ENCODE measurements around the gene HSD17B2. TPM values are rescaled to one million over a fixed set of nuclear protein-coding genes. Genes with fewer than 3 reads are reported as not detected.

HSD17B2 gene
- total RNA-seq, 2 experiments from 2014 or later, result not detected

GRCh38 chr16:82050909-82051357, 15.9 kb downstream of the HSD17B2 start:
- no peaks in the 10 kb centered on the region for H3K9me3 Mint-ChIP-seq
- no peaks in the 10 kb centered on the region for H3K4me1 Mint-ChIP-seq
- no peak overlapping the region for H3K4me3 Mint-ChIP-seq
- no peak for DNase-seq
- no peaks in the 10 kb centered on the region for H3K36me3 Mint-ChIP-seq
- H3K27me3 Mint-ChIP-seq, result peaks cover 9% of the 10 kb centered on the region
- no peak overlapping the region for H3K27ac Mint-ChIP-seq

GRCh38 chr16:82051656-82052055, 16.6 kb downstream of the HSD17B2 start:
- no peak overlapping the region for H3K4me3 Mint-ChIP-seq
- DNase-seq, result no peak
- peaks cover 9% of the 10 kb centered on the region for H3K27me3 Mint-ChIP-seq
- H3K27ac Mint-ChIP-seq, result no peak overlapping the region
- no peaks in the 10 kb centered on the region for H3K4me1 Mint-ChIP-seq
- no peaks in the 10 kb centered on the region for H3K36me3 Mint-ChIP-seq
- H3K9me3 Mint-ChIP-seq, result no peaks in the 10 kb centered on the region

DNA sequence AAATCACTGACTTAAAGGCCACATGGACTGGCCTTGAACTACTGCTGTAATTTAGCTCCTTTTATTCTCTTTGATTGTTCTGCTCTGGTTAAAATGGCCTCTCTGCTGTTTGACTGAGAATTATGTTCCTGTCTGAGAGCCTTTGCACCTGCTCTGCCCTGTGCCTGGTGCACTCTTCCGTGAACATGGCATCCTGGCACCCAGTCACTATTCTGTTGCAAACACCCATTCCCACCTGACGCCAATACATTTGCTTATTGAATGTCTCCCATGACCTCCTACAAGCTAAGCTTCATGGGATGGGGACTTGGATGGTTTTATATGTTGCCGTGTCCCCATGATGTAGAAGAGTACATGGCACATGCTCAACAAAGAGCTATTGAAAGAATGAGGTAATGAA, 20.1 kb downstream of the HSD17B2 start:
- DNase-seq, result no peak
- H3K27ac Mint-ChIP-seq, result no peak overlapping the region
- H3K27me3 Mint-ChIP-seq, result peaks cover 6% of the 10 kb centered on the region
- H3K36me3 Mint-ChIP-seq, result no peaks in the 10 kb centered on the region
- no peaks in the 10 kb centered on the region for H3K4me1 Mint-ChIP-seq
- H3K4me3 Mint-ChIP-seq, result no peak overlapping the region
- no peaks in the 10 kb centered on the region for H3K9me3 Mint-ChIP-seq

DNA sequence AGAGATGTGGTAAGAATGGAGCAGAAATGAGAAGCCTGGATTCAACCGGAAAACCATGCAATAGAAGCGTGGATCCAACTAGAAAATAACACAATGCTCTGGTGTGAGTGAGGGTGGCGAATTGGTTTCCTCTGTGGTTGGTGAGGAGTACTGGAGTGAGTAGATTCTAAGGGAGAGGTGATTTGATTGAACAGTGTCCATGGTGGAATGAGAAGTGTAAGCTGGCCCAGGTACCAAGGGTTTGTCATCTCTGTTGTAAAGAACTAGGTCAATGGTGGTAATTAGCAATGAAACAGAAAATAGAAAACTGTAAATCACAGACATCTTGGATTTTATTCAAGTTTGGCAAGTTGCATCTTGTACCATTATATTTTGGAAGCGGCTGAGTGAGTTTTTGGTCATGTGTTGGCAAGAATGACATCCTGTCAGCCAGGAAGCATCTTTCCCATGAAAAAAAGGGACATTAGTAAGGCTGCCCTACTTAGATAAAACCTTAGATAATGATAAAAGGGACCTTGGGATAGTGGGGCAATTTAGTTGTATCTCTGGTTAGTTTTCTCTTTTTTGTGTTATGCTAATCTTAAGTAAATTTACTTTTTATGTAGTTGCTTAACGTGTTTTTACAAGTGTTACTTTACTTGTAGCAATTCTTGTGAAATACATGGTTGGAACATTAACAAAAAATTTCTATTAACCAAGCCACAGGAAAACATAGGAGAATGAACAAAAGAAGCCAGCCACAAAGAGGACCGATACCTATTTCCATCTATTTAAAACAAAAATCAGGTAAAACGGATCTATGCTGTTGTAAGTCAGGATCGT, 20.9 kb downstream of the HSD17B2 start:
- H3K9me3 Mint-ChIP-seq, result no peaks in the 10 kb centered on the region
- H3K27ac Mint-ChIP-seq, result no peak overlapping the region
- H3K4me3 Mint-ChIP-seq, result no peak overlapping the region
- H3K4me1 Mint-ChIP-seq, result no peaks in the 10 kb centered on the region
- H3K36me3 Mint-ChIP-seq, result no peaks in the 10 kb centered on the region
- DNase-seq, result no peak
- H3K27me3 Mint-ChIP-seq, result peaks cover 14% of the 10 kb centered on the region

DNA sequence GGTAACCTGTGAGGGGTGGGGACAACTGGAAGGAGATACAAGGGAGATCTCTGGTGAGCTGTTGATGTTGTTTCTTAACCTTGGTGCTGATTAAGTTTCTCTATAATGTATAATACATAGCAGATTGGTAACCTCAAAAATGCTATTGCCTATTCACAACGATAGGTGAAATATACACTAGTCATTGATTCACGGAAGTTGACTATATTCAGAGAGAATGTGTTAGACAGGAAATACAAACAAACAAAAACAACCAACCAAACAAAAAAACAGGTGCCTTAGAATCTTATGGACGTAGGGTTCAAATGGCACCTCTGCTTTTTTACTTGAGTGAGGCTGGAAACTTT, 21.5 kb downstream of the HSD17B2 start:
- Mint-ChIP-seq H3K27ac (no peak overlapping the region), H3K4me1 (no peaks in the 10 kb centered on the region), H3K36me3 (no peaks in the 10 kb centered on the region), H3K27me3 (peaks cover 14% of the 10 kb centered on the region), H3K9me3 (no peaks in the 10 kb centered on the region), H3K4me3 (no peak overlapping the region)
- no peak for DNase-seq

- Mint-ChIP-seq H3K9me3 (no peaks in the 10 kb centered on the region), H3K36me3 (no peaks in the 10 kb centered on the region), H3K27ac (no peak overlapping the region), H3K27me3 (peaks cover 23% of the 10 kb centered on the region), H3K4me3 (no peak overlapping the region), H3K4me1 (peaks cover 2% of the 10 kb centered on the region)
- DNase-seq, result no peak
Measured at GRCh38 chr16:82059161-82059982, 24.3 kb downstream of the HSD17B2 start.

DNA sequence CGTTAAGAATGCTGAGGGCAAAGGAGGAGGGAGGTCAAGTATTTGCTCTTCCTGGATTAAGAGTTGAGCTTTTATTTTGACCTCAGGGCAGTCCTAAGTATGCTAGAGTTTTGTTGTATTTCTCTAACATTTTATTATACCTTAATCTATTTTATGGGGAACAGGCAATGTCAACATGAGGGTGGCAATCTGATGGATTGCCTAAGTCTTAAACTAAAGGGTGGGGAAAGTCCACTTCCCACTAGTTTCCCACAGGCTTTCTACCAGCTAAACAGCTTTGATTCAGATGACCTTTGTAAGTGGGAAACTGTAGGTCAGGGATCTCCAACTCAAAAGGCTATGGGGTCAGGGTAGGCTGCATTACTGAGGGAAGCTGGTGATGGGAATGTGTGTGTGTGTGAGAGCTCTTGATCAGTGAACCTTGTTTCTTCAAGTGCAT, 24.9 kb downstream of the HSD17B2 start:
- Mint-ChIP-seq H3K9me3 (no peaks in the 10 kb centered on the region), H3K4me1 (peaks cover 2% of the 10 kb centered on the region), H3K27ac (no peak overlapping the region), H3K4me3 (no peak overlapping the region), H3K36me3 (no peaks in the 10 kb centered on the region), H3K27me3 (peaks cover 23% of the 10 kb centered on the region)
- DNase-seq, result no peak

GRCh38 chr16:82061861-82062525, 26.9 kb downstream of the HSD17B2 start:
- no peaks in the 10 kb centered on the region for H3K9me3 Mint-ChIP-seq
- no peaks in the 10 kb centered on the region for H3K36me3 Mint-ChIP-seq
- no peak overlapping the region for H3K4me3 Mint-ChIP-seq
- no peak for DNase-seq
- peaks cover 2% of the 10 kb centered on the region for H3K4me1 Mint-ChIP-seq
- H3K27me3 Mint-ChIP-seq, result peaks cover 23% of the 10 kb centered on the region
- H3K27ac Mint-ChIP-seq, result no peak overlapping the region

- H3K27ac Mint-ChIP-seq, result no peak overlapping the region
Measured at GRCh38 chr16:82062645-82063058, 27.6 kb downstream of the HSD17B2 start.

DNA sequence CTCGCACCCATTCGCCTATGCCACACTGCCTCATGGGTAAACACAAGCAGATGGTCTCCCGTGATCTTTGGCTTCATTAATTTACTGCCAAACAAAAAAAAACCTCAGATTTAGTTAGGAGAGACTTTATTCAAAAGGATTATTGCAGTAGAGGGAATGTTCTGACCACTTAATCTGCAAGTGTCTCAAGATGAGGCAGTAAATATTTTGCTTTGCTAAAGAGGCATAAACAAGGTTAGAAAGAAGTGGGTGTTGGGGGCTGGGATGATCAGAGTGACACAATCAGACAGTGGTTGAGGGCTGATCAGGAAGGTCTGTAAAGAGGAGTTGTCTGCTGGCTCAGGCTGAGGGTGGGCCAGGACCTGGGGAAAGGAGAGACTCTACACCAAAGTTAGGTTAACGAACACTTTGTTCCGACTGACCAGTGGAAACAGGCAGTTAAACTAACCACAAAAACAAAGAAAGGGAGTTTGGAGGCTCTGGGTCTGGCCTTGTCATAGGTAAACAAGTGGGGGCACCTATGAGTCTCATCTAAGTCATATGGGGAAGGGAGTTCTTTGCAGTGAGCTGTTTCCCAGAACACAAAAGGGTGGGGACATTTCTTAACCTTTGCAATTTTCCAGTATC, 28.5 kb downstream of the HSD17B2 start:
- Mint-ChIP-seq H3K4me3 (no peak overlapping the region), H3K36me3 (no peaks in the 10 kb centered on the region), H3K27me3 (peaks cover 23% of the 10 kb centered on the region)

More at GRCh38 chr16:82062645-82063058, 27.6 kb downstream of the HSD17B2 start:
- Mint-ChIP-seq H3K4me1 (peaks cover 2% of the 10 kb centered on the region), H3K36me3 (no peaks in the 10 kb centered on the region), H3K4me3 (no peak overlapping the region), H3K9me3 (no peaks in the 10 kb centered on the region), H3K27me3 (peaks cover 23% of the 10 kb centered on the region)
- no peak for DNase-seq

GRCh38 chr16:82067042-82067803, 32.2 kb downstream of the HSD17B2 start:
- peaks cover 2% of the 10 kb centered on the region for H3K4me1 Mint-ChIP-seq
- no peak overlapping the region for H3K4me3 Mint-ChIP-seq
- H3K27me3 Mint-ChIP-seq, result peaks cover 15% of the 10 kb centered on the region
- H3K27ac Mint-ChIP-seq, result no peak overlapping the region
- no peaks in the 10 kb centered on the region for H3K36me3 Mint-ChIP-seq
- H3K9me3 Mint-ChIP-seq, result no peaks in the 10 kb centered on the region
- DNase-seq, result no peak

More for the DNA sequence above, 28.5 kb downstream of the HSD17B2 start:
- peaks cover 2% of the 10 kb centered on the region for H3K4me1 Mint-ChIP-seq
- H3K27ac Mint-ChIP-seq, result no peak overlapping the region
- no peak for DNase-seq
- no peaks in the 10 kb centered on the region for H3K9me3 Mint-ChIP-seq

GRCh38 chr16:82067804-82068325, 32.8 kb downstream of the HSD17B2 start:
- H3K4me3 Mint-ChIP-seq, result no peak overlapping the region
- H3K4me1 Mint-ChIP-seq, result peaks cover 2% of the 10 kb centered on the region
- no peaks in the 10 kb centered on the region for H3K36me3 Mint-ChIP-seq
- DNase-seq, result no peak
- H3K9me3 Mint-ChIP-seq, result no peaks in the 10 kb centered on the region
- H3K27me3 Mint-ChIP-seq, result peaks cover 10% of the 10 kb centered on the region
- H3K27ac Mint-ChIP-seq, result no peak overlapping the region

DNA sequence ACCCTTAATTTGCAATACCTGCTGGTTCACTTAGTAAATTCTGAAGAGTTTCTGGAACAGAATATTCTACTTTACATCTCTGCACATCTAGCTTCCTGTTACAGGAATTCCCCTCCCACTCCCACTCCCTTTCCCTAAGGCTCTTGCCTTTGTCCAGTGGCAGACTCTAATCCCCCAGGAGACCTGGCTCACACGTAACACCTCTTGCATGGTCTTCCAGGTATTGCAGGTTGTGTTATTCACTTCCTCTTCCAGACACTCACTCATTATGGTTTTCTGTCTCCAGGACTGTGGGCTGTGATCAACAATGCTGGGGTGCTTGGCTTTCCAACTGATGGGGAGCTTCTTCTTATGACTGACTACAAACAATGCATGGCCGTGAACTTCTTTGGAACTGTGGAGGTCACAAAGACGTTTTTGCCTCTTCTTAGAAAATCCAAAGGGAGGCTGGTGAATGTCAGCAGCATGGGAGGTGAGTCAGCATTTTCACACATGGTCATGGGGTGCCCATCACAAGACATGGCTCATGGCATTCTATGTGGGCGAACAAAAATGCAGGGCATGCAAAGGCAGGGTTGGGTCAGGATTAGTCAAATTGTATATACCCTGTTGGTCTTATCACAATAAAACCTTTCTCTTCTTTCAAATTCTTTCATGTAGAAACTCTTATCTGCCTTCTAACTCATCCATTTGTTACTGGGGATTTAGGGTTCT, 35.8 kb downstream of the HSD17B2 start:
- peaks cover 26% of the 10 kb centered on the region for H3K27me3 Mint-ChIP-seq
- H3K36me3 Mint-ChIP-seq, result no peaks in the 10 kb centered on the region
- no peak overlapping the region for H3K4me3 Mint-ChIP-seq
- H3K4me1 Mint-ChIP-seq, result peaks cover 5% of the 10 kb centered on the region
- DNase-seq, result no peak
- no peaks in the 10 kb centered on the region for H3K9me3 Mint-ChIP-seq
- H3K27ac Mint-ChIP-seq, result no peak overlapping the region

Measured in activated naive CD8-positive, alpha-beta T cell treated with anti-CD3 and anti-CD28 coated beads for 36 hours (primary cell).